SK-N-SH treated with all-trans-retinoic acid at 6 μM for 48 hours (cell line): Measurements from ENCODE around the gene PARP6.
"Not testable (repeated sequence)": the region's sequence is repeated elsewhere in the genome, so short reads cannot be mapped to it uniquely, and the experiment has no call there.

Experiments
- ATAC-seq: fragments of 200-7000 bp; cut with Tn5 transposase; 3 replicates; pipeline ENCODE4 v1.9.1; 2020; ENCODE audit warnings: mild to moderate bottlenecking, moderate library complexity
- ARNTL ChIP-seq: fragments of 450-650 bp; formaldehyde crosslinking; IDR thresholded peaks from 2 replicates; pipeline ENCODE4 v1.5.0; 2020; ENCODE audit warnings: low read depth, mild to moderate bottlenecking, moderate library complexity, borderline replicate concordance
- BACH2 ChIP-seq: fragments of 250-450 bp; sonication (Bioruptor Pico); IDR thresholded peaks from 2 replicates; pipeline ENCODE4 v1.9.0; 2021; ENCODE audit warnings: mild to moderate bottlenecking, borderline replicate concordance
- CREB5 ChIP-seq: fragments of 250-450 bp; sonication (Bioruptor Pico); IDR thresholded peaks from 2 replicates; pipeline ENCODE4 v1.5.1; 2020; ENCODE audit warnings: low read depth, mild to moderate bottlenecking, moderate library complexity
- CSDC2 ChIP-seq: fragments of 250-450 bp; sonication (Bioruptor Pico); IDR thresholded peaks from 2 replicates; pipeline ENCODE4 v1.5.0; 2020; ENCODE audit warnings: mild to moderate bottlenecking, moderate library complexity
- CSRNP3 ChIP-seq: fragments of 250-450 bp; sonication (Bioruptor Pico); IDR thresholded peaks from 2 replicates; pipeline ENCODE4 v1.5.1; 2021; ENCODE audit warnings: mild to moderate bottlenecking, moderate library complexity
- ESRRG ChIP-seq: fragments of 250-450 bp; sonication (Bioruptor Pico); IDR thresholded peaks from 2 replicates; pipeline ENCODE4 v1.6.1; 2021; ENCODE audit warnings: mild to moderate bottlenecking
- GLIS3 ChIP-seq: fragments of 250-450 bp; sonication (Bioruptor Pico); IDR thresholded peaks from 2 replicates; pipeline ENCODE4 v1.5.0; 2020; ENCODE audit warnings: mild to moderate bottlenecking, moderate library complexity
- ISL1 ChIP-seq: fragments of 250-450 bp; sonication (Bioruptor Pico); IDR thresholded peaks from 2 replicates; pipeline ENCODE4 v2.1.2; 2022; ENCODE audit warnings: mild to moderate bottlenecking, moderate library complexity
- OSR1 ChIP-seq: fragments of 250-450 bp; sonication (Bioruptor Pico); IDR thresholded peaks from 2 replicates; pipeline ENCODE4 v1.8.0; 2022; ENCODE audit warnings: moderate library complexity, mild to moderate bottlenecking, inconsistent platforms
- PATZ1 ChIP-seq: fragments of 250-450 bp; sonication (Bioruptor Pico); IDR thresholded peaks from 2 replicates; pipeline ENCODE4 v1.8.0; 2020; ENCODE audit warnings: mild to moderate bottlenecking, moderate library complexity, borderline replicate concordance
- POU6F1 ChIP-seq: fragments of 250-450 bp; sonication (Bioruptor Pico); IDR thresholded peaks from 2 replicates; pipeline ENCODE4 v1.8.0; 2021; ENCODE audit warnings: low read depth, mild to moderate bottlenecking, moderate library complexity, borderline replicate concordance
- PPARA ChIP-seq: fragments of 250-450 bp; sonication (Bioruptor Pico); IDR thresholded peaks from 2 replicates; pipeline ENCODE4 v1.5.0; 2020; ENCODE audit warnings: mild to moderate bottlenecking, borderline replicate concordance
- RARB ChIP-seq: fragments of 250-450 bp; sonication (Bioruptor Pico); IDR thresholded peaks from 2 replicates; pipeline ENCODE4 v1.8.0; 2021; ENCODE audit warnings: mild to moderate bottlenecking, moderate library complexity
- SNAI2 ChIP-seq: fragments of 250-450 bp; sonication (Bioruptor Pico); IDR thresholded peaks from 2 replicates; pipeline ENCODE4 v1.5.0; 2020; ENCODE audit warnings: mild to moderate bottlenecking, moderate library complexity
- TCF4 ChIP-seq: fragments of 250-450 bp; sonication (Bioruptor Pico); IDR thresholded peaks from 2 replicates; pipeline ENCODE4 v1.8.0; 2021; ENCODE audit warnings: mild to moderate bottlenecking, moderate library complexity, borderline replicate concordance
- TOX ChIP-seq: fragments of 250-450 bp; sonication (Bioruptor Pico); IDR thresholded peaks from 2 replicates; pipeline ENCODE4 v1.8.0; 2021; ENCODE audit warnings: mild to moderate bottlenecking, moderate library complexity, borderline replicate concordance
- TSHZ2 ChIP-seq: fragments of 250-450 bp; sonication (Bioruptor Pico); IDR thresholded peaks from 2 replicates; pipeline ENCODE4 v1.5.0; 2020; ENCODE audit warnings: mild to moderate bottlenecking, moderate library complexity
- ZC3H10 ChIP-seq: fragments of 250-450 bp; sonication (Bioruptor Pico); IDR thresholded peaks from 2 replicates; pipeline ENCODE4 v1.5.1; 2021; ENCODE audit warnings: mild to moderate bottlenecking, moderate library complexity
- ZFP30 ChIP-seq: fragments of 450-650 bp; formaldehyde crosslinking; IDR thresholded peaks from 2 replicates; pipeline ENCODE4 v1.5.0; 2022; ENCODE audit warnings: mild to moderate bottlenecking, moderate library complexity
- ZNF565 ChIP-seq: fragments of 450-650 bp; formaldehyde crosslinking; conservative IDR thresholded peaks from 2 replicates; pipeline ENCODE4 v1.5.0; 2020; ENCODE audit warnings: low read depth, mild to moderate bottlenecking, moderate library complexity
- ZNF70 ChIP-seq: fragments of 450-650 bp; formaldehyde crosslinking; IDR thresholded peaks from 2 replicates; pipeline ENCODE4 v1.5.0; 2020; ENCODE audit warnings: mild to moderate bottlenecking, moderate library complexity
- ZNF8 ChIP-seq: fragments of 450-650 bp; formaldehyde crosslinking; IDR thresholded peaks from 2 replicates; pipeline ENCODE4 v1.5.0; 2020; ENCODE audit warnings: mild to moderate bottlenecking, moderate library complexity

PARP6 gene

GRCh38 chr15:72278737-72279136 is 6.4 kb upstream of the PARP6 start:
- TF ChIP-seq ZNF70 (CRISPR knock-in tag) (no peak), CSDC2 (no peak), TCF4 (CRISPR knock-in tag) (no peak), OSR1 (CRISPR knock-in tag) (no peak), CREB5 (CRISPR knock-in tag) (no peak)
- no peak for ATAC-seq

- ATAC-seq, result no peak
- TF ChIP-seq ZNF8 (no peak), CREB5 (CRISPR knock-in tag) (no peak), TOX (CRISPR knock-in tag) (no peak), PATZ1 (CRISPR knock-in tag) (no peak), ARNTL (CRISPR knock-in tag) (no peak), ZC3H10 (CRISPR knock-in tag) (no peak), OSR1 (CRISPR knock-in tag) (no peak), BACH2 (CRISPR knock-in tag) (no peak), SNAI2 (no peak)
Observed at GRCh38 chr15:72276326-72276700, 4.0 kb upstream of the PARP6 start.

GRCh38 chr15:72275635-72276325 is 3.4 kb upstream of the PARP6 start:
- not testable (repeated sequence) for ATAC-seq

- ATAC-seq, result no peak; the same call in 2 of the 3 replicates
- no peak for TF ChIP-seq ESRRG
- TF ChIP-seq BACH2 (CRISPR knock-in tag), result no peak
- no peak for TF ChIP-seq ZC3H10 (CRISPR knock-in tag)
- no peak for TF ChIP-seq ZFP30 (CRISPR knock-in tag)
- TF ChIP-seq PPARA (CRISPR knock-in tag), result no peak
- TF ChIP-seq CSDC2, result no peak
- TF ChIP-seq RARB (CRISPR knock-in tag), result no peak
- no peak for TF ChIP-seq TSHZ2
- TF ChIP-seq ZNF8, result no peak
- no peak for TF ChIP-seq ZNF70 (CRISPR knock-in tag)
- TF ChIP-seq CREB5 (CRISPR knock-in tag), result no peak
- TF ChIP-seq TOX (CRISPR knock-in tag), result no peak
- no peak for TF ChIP-seq POU6F1 (CRISPR knock-in tag)
- TF ChIP-seq CSRNP3 (CRISPR knock-in tag), result no peak
- no peak for TF ChIP-seq TCF4 (CRISPR knock-in tag)
- no peak for TF ChIP-seq ZNF565 (CRISPR knock-in tag)
- TF ChIP-seq ARNTL (CRISPR knock-in tag), result no peak
- no peak for TF ChIP-seq ISL1 (CRISPR knock-in tag)
- no peak for TF ChIP-seq SNAI2
- no peak for TF ChIP-seq GLIS3 (CRISPR knock-in tag)
Observed at GRCh38 chr15:72272997-72273352, 621 bp upstream of the PARP6 start.
